Hematopoietic multipotent progenitor cell treated with erythropoietin and hydrocortisone succinate and interleukin-3 and kit ligand, for 17 days (in vitro differentiated cells): ENCODE measurements around the gene IL11.
A peak's percentile ranks its signal among the peaks of the same experiment; 100 is the strongest.
"Not testable (repeated sequence)": the region's sequence is repeated elsewhere in the genome, so short reads cannot be mapped to it uniquely, and the experiment has no call there.

Experiments used
- DNase-seq: peaks from one replicate; pipeline ENCODE4 v3.0.0-alpha.2; 2015; ENCODE audit warnings: low spot score

The IL11 gene

GRCh38 chr19:55350620-55351315, 19.5 kb downstream of the IL11 start:
- DNase-seq = no peak

GRCh38 chr19:55348317-55349034, 21.8 kb downstream of the IL11 start:
- DNase-seq = no peak

GRCh38 chr19:55347442-55348009, 22.7 kb downstream of the IL11 start:
- DNase-seq = no peak

- DNase-seq = no peak
Observed at GRCh38 chr19:55346725-55347441, 23.4 kb downstream of the IL11 start.

GRCh38 chr19:55345818-55346724, 24.2 kb downstream of the IL11 start:
- DNase-seq = peak; percentile 79

- no peak for DNase-seq
Observed at GRCh38 chr19:55345101-55345817, 25.0 kb downstream of the IL11 start.

GRCh38 chr19:55344444-55344843, 25.8 kb downstream of the IL11 start:
- no peak for DNase-seq

GRCh38 chr19:55341595-55342531, 28.4 kb downstream of the IL11 start:
- DNase-seq = no peak

- DNase-seq = peak; percentile 63
Observed at GRCh38 chr19:55341171-55341588, 29.1 kb downstream of the IL11 start.

- peak; percentile 19 for DNase-seq
Observed at GRCh38 chr19:55340784-55341147, 29.5 kb downstream of the IL11 start.

GRCh38 chr19:55339889-55340783, 30.1 kb downstream of the IL11 start:
- DNase-seq = no peak

GRCh38 chr19:55339105-55339888, 31.0 kb downstream of the IL11 start, which contains the start of gene KMT5C:
Gene KMT5C, plus strand, starts transcription at chr19:55339876. Its CDS starts 2,061 bp downstream, at chr19:55341937.
- DNase-seq = peak; percentile 100

- DNase-seq = no peak
Observed at GRCh38 chr19:55336101-55336500, 34.2 kb downstream of the IL11 start.

GRCh38 chr19:55333870-55334269, 36.4 kb downstream of the IL11 start:
- no peak for DNase-seq

GRCh38 chr19:55329791-55330190, 40.5 kb downstream of the IL11 start:
- DNase-seq = not testable (repeated sequence)

- not testable (repeated sequence) for DNase-seq
Observed at GRCh38 chr19:55328774-55329318, 41.4 kb downstream of the IL11 start.

GRCh38 chr19:55325172-55325571, 45.1 kb downstream of the IL11 start, which contains the start of gene TMEM150B:
Gene TMEM150B, minus strand, starts transcription at chr19:55325341. Its CDS starts 4,305 bp downstream, at chr19:55321036.
- no peak for DNase-seq
